Panc1 (cell line): Measurements from ENCODE around the gene SLC37A1. TPM values are rescaled to one million over a fixed set of nuclear protein-coding genes. Genes with fewer than 3 reads are reported as not detected.

Experiments used
- ATAC-seq: fragments of 200-7000 bp; cut with Tn5 transposase; 2 replicates; pipeline ENCODE4 v1.9.1; 2020; ENCODE audit warnings: mild to moderate bottlenecking, moderate library complexity
- BruUV-seq: library from RNA; stranded (reverse); fragments of 400-500 nt; replicated peaks from 2 replicates; lab custom pipeline; 2021; lab: Mats Ljungman, UMichigan
- CTCF ChIA-PET: fragments of 300-600 bp; sonication (Branson Sonifier 250); formaldehyde crosslinking; loops from one replicate; lab custom pipeline; 2022; ENCODE audit warnings: antibody characterized with exemption; lab: Charles Lee
- POLR2A ChIA-PET: fragments of 300-600 bp; sonication (Branson Sonifier 250); formaldehyde crosslinking; loops from one replicate; lab custom pipeline; 2022; ENCODE audit warnings: antibody characterized with exemption; lab: Charles Lee
- DNase-seq: peaks from one replicate; pipeline ENCODE4 v3.0.0-alpha.2; 2010; ENCODE audit warnings: low read depth, low spot score
- H3K27ac ChIP-seq: 2 replicates; pipeline ENCODE4 v1.5.1; 2011; ENCODE audit warnings: mild to moderate bottlenecking, low read length, inconsistent platforms
- H3K27me3 ChIP-seq: fragments of 200-500 bp; sonication (Bioruptor generic); 2 replicates; pipeline ENCODE4 v1.6.0; 2014; ENCODE audit warnings: low read length, inconsistent platforms; ENCODE audit not compliant: control insufficient read depth, insufficient read depth
- H3K36me3 ChIP-seq: fragments of 200-500 bp; sonication (Bioruptor generic); 2 replicates; pipeline ENCODE4 v1.5.1; 2014; ENCODE audit warnings: inconsistent platforms, mild to moderate bottlenecking, low read length, moderate library complexity; ENCODE audit not compliant: control insufficient read depth, insufficient read depth
- H3K4me1 ChIP-seq: 2 replicates; pipeline ENCODE4 v1.5.1; 2011; ENCODE audit warnings: inconsistent platforms, mild to moderate bottlenecking, low read length, moderate library complexity; ENCODE audit not compliant: control insufficient read depth, insufficient read depth
- H3K4me3 ChIP-seq, 2 experiments: 2 replicates each; pipeline ENCODE4 v1.5.1; 2011 to 2012; ENCODE audit warnings: low read depth in 2 of 2, low read length in 2 of 2, mild to moderate bottlenecking in 2 of 2, inconsistent platforms in 1 of 2, moderate library complexity in 1 of 2
- H3K9me3 ChIP-seq: fragments of 200-500 bp; sonication (Bioruptor generic); 2 replicates; pipeline ENCODE4 v1.5.1; 2014; ENCODE audit warnings: low read depth, mild to moderate bottlenecking, inconsistent platforms, low read length, moderate library complexity; ENCODE audit not compliant: control insufficient read depth, insufficient read depth
- POLR2AphosphoS5 ChIP-seq: IDR thresholded peaks from 2 replicates; pipeline ENCODE4 v1.6.1; 2012; ENCODE audit warnings: mild to moderate bottlenecking, low read depth, low read length, moderate library complexity
- SIN3A ChIP-seq: IDR thresholded peaks from 2 replicates; pipeline ENCODE4 v1.6.1; 2012; ENCODE audit warnings: low read depth, mild to moderate bottlenecking, low read length, moderate library complexity, borderline replicate concordance; ENCODE audit not compliant: insufficient read depth
- TCF7L2 ChIP-seq: IDR thresholded peaks from 2 replicates; pipeline ENCODE4 v1.6.1; 2011; ENCODE audit warnings: mild to moderate bottlenecking, low read depth, low read length, inconsistent platforms
- in situ Hi-C: cut with HindIII; loops from 2 replicates; pipeline ENCODE4 v1.10.0; 2016; ENCODE audit warnings: low sequenced_read_pairs, low pct_unique_long_range_greater_than_20kb
- intact Hi-C: fragments of 100-400 bp; cut with micrococcal nuclease; formaldehyde crosslinking; loops from one replicate; pipeline ENCODE4 v1.10.0; 2022; ENCODE audit not compliant: unreplicated experiment
- total RNA-seq: library from RNA; stranded (reverse); gene quantifications from one replicate; pipeline ENCODE4 v1.2.1, GENCODE V29; 2021; ENCODE audit not compliant: unreplicated experiment
- TF ChIP-seq, protein P1 (sequence below): fragments of 450-650 bp; IDR thresholded peaks from 2 replicates; pipeline ENCODE4 v1.5.1; 2017; ENCODE audit warnings: mild to moderate bottlenecking
- TF ChIP-seq, protein P2 (sequence below), 2 experiments: IDR thresholded peaks; 2 replicates each; pipeline ENCODE4 v1.6.1; 2011 to 2012; ENCODE audit warnings: low read depth in 2 of 2, control low read depth in 1 of 2, low read length in 1 of 2, mild to moderate bottlenecking in 1 of 2, moderate library complexity in 1 of 2; ENCODE audit not compliant: insufficient read depth in 1 of 2

Gene SLC37A1
- total RNA-seq, 1 experiment from 2014 or later, result 7.7 TPM

DNA sequence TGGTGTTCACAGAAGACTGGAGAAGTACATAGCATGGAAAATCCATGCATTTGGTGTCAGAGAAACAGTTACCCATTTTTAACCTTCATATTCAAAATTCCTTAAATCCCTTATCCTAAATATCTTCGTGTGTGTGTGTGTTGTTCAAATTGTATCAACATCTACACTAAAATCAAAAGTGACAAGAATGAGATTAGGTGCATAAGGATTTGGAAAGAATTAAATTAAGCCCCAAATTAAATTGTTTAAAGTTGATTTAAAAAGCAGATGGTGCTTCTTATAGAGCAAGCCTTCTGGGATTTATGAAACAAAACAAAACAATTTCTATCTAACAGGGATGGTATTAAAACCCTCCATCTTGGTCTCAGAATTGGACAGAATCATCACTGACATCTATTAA lies 22.3 kb upstream of the SLC37A1 start:
- DNase-seq (no peak), ATAC-seq (no peak)
- no peaks in the 10 kb centered on the region for H3K36me3 ChIP-seq
- no peaks in the 10 kb centered on the region for H3K4me1 ChIP-seq
- no peaks in the 10 kb centered on the region for H3K9me3 ChIP-seq
- intact Hi-C loops, result no loop called here
- no peak overlapping the region for H3K27ac ChIP-seq
- TF ChIP-seq SIN3A (no peak), TCF7L2 (no peak), POLR2AphosphoS5 (no peak)
- TF ChIP-seq, protein P1, sequence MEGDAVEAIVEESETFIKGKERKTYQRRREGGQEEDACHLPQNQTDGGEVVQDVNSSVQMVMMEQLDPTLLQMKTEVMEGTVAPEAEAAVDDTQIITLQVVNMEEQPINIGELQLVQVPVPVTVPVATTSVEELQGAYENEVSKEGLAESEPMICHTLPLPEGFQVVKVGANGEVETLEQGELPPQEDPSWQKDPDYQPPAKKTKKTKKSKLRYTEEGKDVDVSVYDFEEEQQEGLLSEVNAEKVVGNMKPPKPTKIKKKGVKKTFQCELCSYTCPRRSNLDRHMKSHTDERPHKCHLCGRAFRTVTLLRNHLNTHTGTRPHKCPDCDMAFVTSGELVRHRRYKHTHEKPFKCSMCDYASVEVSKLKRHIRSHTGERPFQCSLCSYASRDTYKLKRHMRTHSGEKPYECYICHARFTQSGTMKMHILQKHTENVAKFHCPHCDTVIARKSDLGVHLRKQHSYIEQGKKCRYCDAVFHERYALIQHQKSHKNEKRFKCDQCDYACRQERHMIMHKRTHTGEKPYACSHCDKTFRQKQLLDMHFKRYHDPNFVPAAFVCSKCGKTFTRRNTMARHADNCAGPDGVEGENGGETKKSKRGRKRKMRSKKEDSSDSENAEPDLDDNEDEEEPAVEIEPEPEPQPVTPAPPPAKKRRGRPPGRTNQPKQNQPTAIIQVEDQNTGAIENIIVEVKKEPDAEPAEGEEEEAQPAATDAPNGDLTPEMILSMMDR, result no peak
- TF ChIP-seq, protein P2, sequence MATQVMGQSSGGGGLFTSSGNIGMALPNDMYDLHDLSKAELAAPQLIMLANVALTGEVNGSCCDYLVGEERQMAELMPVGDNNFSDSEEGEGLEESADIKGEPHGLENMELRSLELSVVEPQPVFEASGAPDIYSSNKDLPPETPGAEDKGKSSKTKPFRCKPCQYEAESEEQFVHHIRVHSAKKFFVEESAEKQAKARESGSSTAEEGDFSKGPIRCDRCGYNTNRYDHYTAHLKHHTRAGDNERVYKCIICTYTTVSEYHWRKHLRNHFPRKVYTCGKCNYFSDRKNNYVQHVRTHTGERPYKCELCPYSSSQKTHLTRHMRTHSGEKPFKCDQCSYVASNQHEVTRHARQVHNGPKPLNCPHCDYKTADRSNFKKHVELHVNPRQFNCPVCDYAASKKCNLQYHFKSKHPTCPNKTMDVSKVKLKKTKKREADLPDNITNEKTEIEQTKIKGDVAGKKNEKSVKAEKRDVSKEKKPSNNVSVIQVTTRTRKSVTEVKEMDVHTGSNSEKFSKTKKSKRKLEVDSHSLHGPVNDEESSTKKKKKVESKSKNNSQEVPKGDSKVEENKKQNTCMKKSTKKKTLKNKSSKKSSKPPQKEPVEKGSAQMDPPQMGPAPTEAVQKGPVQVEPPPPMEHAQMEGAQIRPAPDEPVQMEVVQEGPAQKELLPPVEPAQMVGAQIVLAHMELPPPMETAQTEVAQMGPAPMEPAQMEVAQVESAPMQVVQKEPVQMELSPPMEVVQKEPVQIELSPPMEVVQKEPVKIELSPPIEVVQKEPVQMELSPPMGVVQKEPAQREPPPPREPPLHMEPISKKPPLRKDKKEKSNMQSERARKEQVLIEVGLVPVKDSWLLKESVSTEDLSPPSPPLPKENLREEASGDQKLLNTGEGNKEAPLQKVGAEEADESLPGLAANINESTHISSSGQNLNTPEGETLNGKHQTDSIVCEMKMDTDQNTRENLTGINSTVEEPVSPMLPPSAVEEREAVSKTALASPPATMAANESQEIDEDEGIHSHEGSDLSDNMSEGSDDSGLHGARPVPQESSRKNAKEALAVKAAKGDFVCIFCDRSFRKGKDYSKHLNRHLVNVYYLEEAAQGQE (IDR thresholded peaks at IDR 0.05; ENCODE audit: insufficient read depth in 1 of 2, low read depth in 2 of 2, low read length in 1 of 2), result no peak
- in situ Hi-C loops, result no loop called here
- POLR2A ChIA-PET, result no interaction called here
- CTCF ChIA-PET, result no interaction called here
- no peaks in the 10 kb centered on the region for H3K27me3 ChIP-seq
- H3K4me3 ChIP-seq, result no peak overlapping the region
- no TSS peak for BruUV-seq

DNA sequence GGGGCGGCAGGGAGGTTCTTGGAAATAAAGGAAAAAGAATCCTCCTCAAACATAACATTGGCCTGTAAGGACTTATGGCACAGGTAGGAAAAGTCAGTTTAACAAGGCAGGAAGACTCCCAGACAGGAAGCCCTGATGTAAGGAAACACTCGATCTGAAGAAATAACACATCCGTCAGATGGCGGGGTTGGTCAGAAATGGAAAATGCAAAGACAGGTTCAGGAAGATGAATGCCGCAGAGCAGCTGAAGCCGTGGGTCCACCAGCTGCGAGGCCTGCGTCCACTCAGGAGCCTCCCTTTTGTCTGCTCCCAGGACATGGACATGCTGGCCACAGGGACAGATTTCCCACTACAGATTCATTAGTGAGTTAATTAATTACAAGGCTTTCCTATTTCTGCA lies 21.5 kb upstream of the SLC37A1 start:
- Histone ChIP-seq H3K9me3 (no peaks in the 10 kb centered on the region), H3K4me1 (no peaks in the 10 kb centered on the region), H3K4me3 (no peak overlapping the region), H3K27ac (no peak overlapping the region), H3K27me3 (no peaks in the 10 kb centered on the region), H3K36me3 (no peaks in the 10 kb centered on the region)
- in situ Hi-C loops (no loop called here), intact Hi-C loops (no loop called here)
- TF ChIP-seq SIN3A, result no peak
- TF ChIP-seq POLR2AphosphoS5, result no peak
- TF ChIP-seq, protein P1, result no peak
- TF ChIP-seq TCF7L2, result no peak
- TF ChIP-seq, protein P2 (IDR thresholded peaks at IDR 0.05; ENCODE audit: insufficient read depth in 1 of 2, low read depth in 2 of 2, low read length in 1 of 2), result no peak
- POLR2A ChIA-PET, result no interaction called here
- CTCF ChIA-PET, result no interaction called here
- DNase-seq (no peak), ATAC-seq (no peak)
- BruUV-seq, result no TSS peak
